Testis (tissue), 2 donors: Measurements from ENCODE around the gene SIN3A.

Experiments
- CTCF ChIP-seq, 3 experiments: fragments of 450-650 bp in 2 of 3; fragments of 200-600 bp in 1 of 3; sonication (generic) in 1 of 3; IDR thresholded peaks; one replicate each; pipeline ENCODE4 v1.5.1; 2016 to 2019; ENCODE audit warnings: antibody characterized with exemption in 3 of 3, mild to moderate bottlenecking in 2 of 3, moderate library complexity in 1 of 3
- POLR2A ChIP-seq: fragments of 450-650 bp; IDR thresholded peaks from one replicate; pipeline ENCODE4 v1.6.1; 2017; ENCODE audit warnings: antibody characterized with exemption, mild to moderate bottlenecking, moderate library complexity

GRCh38 chr15:75468913-75469598, 17.6 kb upstream of the SIN3A start:
- no peak for TF ChIP-seq CTCF (IDR thresholded peaks at IDR 0.05)
- TF ChIP-seq POLR2A, result no peak
